Subcutaneous abdominal adipose tissue (tissue), 5 donors: Measurements from ENCODE around the gene COL8A1.

Source experiments
- H3K27ac ChIP-seq: one replicate; pipeline ENCODE4 v1.7.0; 2013; ENCODE audit warnings: low read depth, mild to moderate bottlenecking, inconsistent platforms, low read length, moderate library complexity
- H3K27me3 ChIP-seq, 5 donors: one replicate each; pipeline ENCODE4 v1.7.0; 2013; ENCODE audit warnings: low read length in 5 of 5, inconsistent platforms in 1 of 5; ENCODE audit not compliant: control insufficient read depth in 5 of 5, insufficient read depth in 4 of 5
- H3K36me3 ChIP-seq, 5 donors: one replicate each; pipeline ENCODE4 v1.7.0; 2013; ENCODE audit warnings: low read length in 5 of 5; ENCODE audit not compliant: control insufficient read depth in 5 of 5, insufficient read depth in 5 of 5
- H3K4me1 ChIP-seq, 5 donors: one replicate each; pipeline ENCODE4 v1.7.0; 2013; ENCODE audit warnings: low read length in 5 of 5, mild to moderate bottlenecking in 3 of 5, moderate library complexity in 1 of 5; ENCODE audit not compliant: control insufficient read depth in 5 of 5, insufficient read depth in 5 of 5
- H3K4me3 ChIP-seq, 5 donors: one replicate each; pipeline ENCODE4 v1.7.0; 2013; ENCODE audit warnings: low read length in 5 of 5, low read depth in 1 of 5
- H3K9ac ChIP-seq, 5 donors: one replicate each; pipeline ENCODE4 v1.7.0; 2013; ENCODE audit warnings: low read length in 5 of 5, mild to moderate bottlenecking in 4 of 5, moderate library complexity in 3 of 5
- H3K9me3 ChIP-seq, 5 donors: one replicate each; pipeline ENCODE4 v1.7.0; 2013; ENCODE audit warnings: low read length in 5 of 5; ENCODE audit not compliant: control insufficient read depth in 5 of 5
- donor health status: healthy.
- donor health status: healthy.
- donor health status: healthy.
- donor health status: healthy.
- donor health status: healthy.

Gene COL8A1

DNA sequence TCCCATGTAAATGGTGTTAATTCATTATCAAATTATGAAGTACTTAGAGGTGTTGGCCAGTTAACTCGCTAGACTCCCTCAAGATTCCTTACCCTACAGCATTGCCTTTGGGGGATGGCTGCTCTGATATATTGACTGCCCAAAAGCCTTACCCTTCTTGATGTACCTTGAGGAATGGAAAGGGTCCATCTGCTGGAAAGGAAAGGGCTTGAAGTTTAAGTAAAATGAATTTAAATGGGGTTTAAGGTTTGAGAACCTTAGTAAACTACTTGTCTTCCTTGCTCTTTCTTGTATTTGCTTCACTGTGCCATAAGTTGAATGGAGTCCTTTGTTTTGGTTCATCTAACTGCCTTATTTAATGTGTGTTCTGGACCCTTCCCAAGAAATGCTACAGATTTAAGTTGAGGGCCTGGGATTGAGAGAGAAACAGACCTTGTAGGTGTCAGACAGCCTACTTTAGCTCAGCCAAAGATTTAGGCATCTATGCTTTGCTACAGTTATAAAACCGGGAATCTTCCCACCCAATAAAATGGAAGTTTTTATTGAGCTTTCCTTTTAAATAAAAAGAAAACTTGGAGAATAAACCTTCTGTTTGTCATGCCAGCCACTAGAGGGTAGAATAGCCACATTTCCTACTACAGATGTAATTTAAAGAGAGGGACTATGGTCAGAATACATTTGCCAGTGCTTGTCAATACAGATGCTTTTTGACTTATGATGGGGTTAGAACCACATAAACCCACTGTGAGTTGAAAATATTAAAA, 204.6 kb downstream of the COL8A1 start:
- Histone ChIP-seq H3K36me3 (peaks cover 0 to under 1% (median 0%) of the 10 kb centered on the region in 5 donors), H3K27me3 (no peaks in the 10 kb centered on the region), H3K27ac (peak overlapping the region; percentile 71), H3K4me3 (no peak overlapping the region), H3K9ac (peak overlapping the region in 2 of 5 donors; percentile 45 to 59), H3K4me1 (peaks cover 6 to 46% (median 39%) of the 10 kb centered on the region in 5 donors), H3K9me3 (no peaks in the 10 kb centered on the region)

GRCh38 chr3:99843590-99844258, 205.3 kb downstream of the COL8A1 start:
- peak overlapping the region; percentile 71 for H3K27ac ChIP-seq
- peak overlapping the region in 3 of 5 donors; percentile 45 to 72 (median 59) for H3K9ac ChIP-seq

DNA sequence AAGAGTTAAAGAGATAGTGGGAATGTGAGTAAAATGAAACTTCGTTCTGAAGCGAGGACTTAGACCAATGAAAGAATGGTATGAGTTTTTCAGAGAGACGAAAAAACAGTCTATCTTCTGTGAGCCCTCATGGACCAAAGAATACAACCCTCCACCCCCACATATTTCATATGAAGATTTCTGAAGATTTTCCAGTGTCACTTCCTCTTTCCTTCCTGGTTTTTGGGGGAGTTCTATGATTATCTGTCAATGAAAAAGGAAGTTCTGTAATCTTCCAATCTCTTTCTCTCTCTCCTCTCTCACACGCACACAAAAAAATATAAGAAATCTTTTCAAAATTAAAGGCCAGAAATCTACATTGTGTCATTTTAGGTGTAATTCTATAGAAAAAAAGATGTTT, 206.9 kb downstream of the COL8A1 start:
- H3K9ac ChIP-seq = peak overlapping the region in 2 of 5 donors; percentile 14 to 36
- peaks cover 6 to 48% (median 36%) of the 10 kb centered on the region in 5 donors for H3K4me1 ChIP-seq
- peak overlapping the region; percentile 89 for H3K27ac ChIP-seq
- H3K9me3 ChIP-seq = peaks cover 0 to 6% (median 0%) of the 10 kb centered on the region in 5 donors
- H3K36me3 ChIP-seq = peaks cover under 1 to 13% (median 5%) of the 10 kb centered on the region in 5 donors
- no peak overlapping the region for H3K4me3 ChIP-seq
- H3K27me3 ChIP-seq = no peaks in the 10 kb centered on the region

More at GRCh38 chr3:99843590-99844258, 205.3 kb downstream of the COL8A1 start:
- Histone ChIP-seq H3K9me3 (peaks cover 0 to 3% (median 0%) of the 10 kb centered on the region in 5 donors), H3K36me3 (peaks cover 0 to 6% (median 0%) of the 10 kb centered on the region in 5 donors), H3K4me1 (peaks cover 6 to 48% (median 36%) of the 10 kb centered on the region in 5 donors), H3K27me3 (no peaks in the 10 kb centered on the region), H3K4me3 (peak overlapping the region in 2 of 5 donors; percentile 24 to 49)

- Histone ChIP-seq H3K4me1 (peaks cover 6 to 48% (median 36%) of the 10 kb centered on the region in 5 donors), H3K9me3 (peaks cover 0 to 6% (median 0%) of the 10 kb centered on the region in 5 donors), H3K27ac (peak overlapping the region; percentile 89), H3K4me3 (peak overlapping the region in 2 of 5 donors; percentile 18 to 26), H3K9ac (peak overlapping the region in 2 of 5 donors; percentile 36 to 57), H3K27me3 (no peaks in the 10 kb centered on the region), H3K36me3 (peaks cover 7 to 19% (median 10%) of the 10 kb centered on the region in 5 donors)
These were observed 207.6 kb downstream of the COL8A1 start for GRCh38 chr3:99845999-99846398.

DNA sequence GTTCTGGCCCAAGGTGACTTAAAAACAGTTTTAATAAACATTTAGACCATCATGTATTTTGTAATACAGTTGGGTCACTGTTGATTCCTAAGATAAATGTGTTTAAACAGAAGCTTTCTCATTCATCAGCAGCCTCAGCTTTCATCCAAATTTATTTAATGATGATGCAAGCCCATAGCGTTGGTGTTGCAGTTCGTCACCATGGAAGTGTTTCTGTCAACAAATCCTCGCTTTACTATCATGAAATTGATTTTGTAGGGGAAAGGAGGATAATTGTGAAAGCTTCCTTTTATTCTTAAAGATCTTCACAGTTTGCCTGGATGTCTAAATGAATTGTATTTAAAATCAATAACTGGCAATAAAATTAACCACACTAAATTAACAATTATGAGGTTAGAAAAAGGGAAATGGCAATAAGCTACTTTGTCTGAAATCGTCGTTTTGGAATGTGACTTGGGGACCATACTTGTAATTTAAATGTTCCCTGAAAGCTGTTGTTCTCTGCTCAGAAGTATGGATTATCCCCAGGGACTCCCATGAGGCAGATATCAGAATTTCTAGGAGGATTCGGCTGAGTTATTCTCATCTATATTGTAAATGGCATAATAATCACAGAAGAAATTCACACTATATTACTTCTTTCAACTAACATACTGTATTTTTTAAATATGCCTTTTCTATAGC, 208.2 kb downstream of the COL8A1 start:
- peak overlapping the region; percentile 89 for H3K27ac ChIP-seq
- H3K27me3 ChIP-seq = no peaks in the 10 kb centered on the region
- H3K4me3 ChIP-seq = peak overlapping the region in 2 of 5 donors; percentile 18 to 26
- H3K9me3 ChIP-seq = peaks cover 0 to 6% (median 0%) of the 10 kb centered on the region in 5 donors
- peak overlapping the region in 2 of 5 donors; percentile 36 to 57 for H3K9ac ChIP-seq
- H3K36me3 ChIP-seq = peaks cover 7 to 19% (median 10%) of the 10 kb centered on the region in 5 donors
- H3K4me1 ChIP-seq = peaks cover 6 to 48% (median 36%) of the 10 kb centered on the region in 5 donors

GRCh38 chr3:99848433-99848832, 210.0 kb downstream of the COL8A1 start:
- Histone ChIP-seq H3K9ac (no peak overlapping the region), H3K27ac (no peak overlapping the region), H3K4me1 (peaks cover 6 to 44% (median 31%) of the 10 kb centered on the region in 5 donors), H3K9me3 (peaks cover 0 to 6% (median 0%) of the 10 kb centered on the region in 5 donors), H3K27me3 (no peaks in the 10 kb centered on the region), H3K36me3 (peaks cover 7 to 19% (median 10%) of the 10 kb centered on the region in 5 donors), H3K4me3 (no peak overlapping the region)
